ENCODE measurements around the gene HSPA9. TPM values are rescaled to one million over a fixed set of nuclear protein-coding genes. Genes with fewer than 3 reads are reported as not detected.

HSPA9 gene
- total and polyA plus RNA-seq, 2 of the 13 experiments (the other 11 are each of a cell fraction or from before 2014, with no cell fraction given), result 165 to 478 TPM

DNA sequence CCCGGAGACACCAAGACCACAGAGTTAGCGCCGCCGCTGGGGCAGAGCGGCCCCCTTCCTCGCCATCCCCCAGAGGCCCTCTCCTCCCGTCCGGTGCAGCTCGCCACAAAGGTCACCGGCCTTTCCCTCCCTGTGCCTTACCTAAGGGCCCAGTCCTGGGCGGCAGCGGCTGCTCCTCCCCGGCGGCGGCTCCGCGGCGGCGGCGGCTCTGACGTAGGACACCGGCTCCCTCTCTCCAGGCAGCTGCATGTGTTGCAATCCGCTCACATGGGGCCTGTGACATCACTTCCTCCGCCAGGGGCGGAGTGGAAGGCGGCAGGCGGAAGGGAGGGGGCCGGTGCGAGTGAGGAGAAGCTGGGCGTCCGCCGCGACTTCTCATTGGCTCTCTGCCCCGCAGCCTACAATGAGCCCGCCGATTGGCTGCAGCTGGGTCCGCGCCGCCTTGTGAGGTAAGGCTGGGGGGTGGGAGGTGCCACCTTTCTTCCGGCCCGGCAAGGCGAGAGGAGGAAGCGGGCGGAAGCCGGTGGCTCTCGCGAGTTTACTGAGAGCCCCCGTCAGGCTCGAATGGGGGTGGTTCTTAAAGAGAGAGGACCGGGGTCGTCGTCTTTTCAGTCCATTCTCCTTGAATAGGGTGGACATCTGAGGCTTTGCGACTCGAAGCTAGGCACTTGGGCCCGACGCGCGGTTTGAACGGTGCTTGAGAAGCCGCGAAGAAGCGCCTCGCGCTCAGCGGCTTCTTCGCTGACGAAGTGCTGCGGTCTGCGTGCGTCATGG, 32.1 kb downstream of the HSPA9 start, which contains the start of gene ETF1 (continued):
- TF ChIP-seq, protein P1, sequence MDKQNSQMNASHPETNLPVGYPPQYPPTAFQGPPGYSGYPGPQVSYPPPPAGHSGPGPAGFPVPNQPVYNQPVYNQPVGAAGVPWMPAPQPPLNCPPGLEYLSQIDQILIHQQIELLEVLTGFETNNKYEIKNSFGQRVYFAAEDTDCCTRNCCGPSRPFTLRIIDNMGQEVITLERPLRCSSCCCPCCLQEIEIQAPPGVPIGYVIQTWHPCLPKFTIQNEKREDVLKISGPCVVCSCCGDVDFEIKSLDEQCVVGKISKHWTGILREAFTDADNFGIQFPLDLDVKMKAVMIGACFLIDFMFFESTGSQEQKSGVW (CRISPR knock-in tag; IDR thresholded peaks at IDR 0.05; ENCODE audit: borderline replicate concordance), result no peak
- no peak for TF ChIP-seq ZKSCAN1 (IDR thresholded peaks at IDR 0.05; ENCODE audit: low read length)
- TF ChIP-seq, protein P2, sequence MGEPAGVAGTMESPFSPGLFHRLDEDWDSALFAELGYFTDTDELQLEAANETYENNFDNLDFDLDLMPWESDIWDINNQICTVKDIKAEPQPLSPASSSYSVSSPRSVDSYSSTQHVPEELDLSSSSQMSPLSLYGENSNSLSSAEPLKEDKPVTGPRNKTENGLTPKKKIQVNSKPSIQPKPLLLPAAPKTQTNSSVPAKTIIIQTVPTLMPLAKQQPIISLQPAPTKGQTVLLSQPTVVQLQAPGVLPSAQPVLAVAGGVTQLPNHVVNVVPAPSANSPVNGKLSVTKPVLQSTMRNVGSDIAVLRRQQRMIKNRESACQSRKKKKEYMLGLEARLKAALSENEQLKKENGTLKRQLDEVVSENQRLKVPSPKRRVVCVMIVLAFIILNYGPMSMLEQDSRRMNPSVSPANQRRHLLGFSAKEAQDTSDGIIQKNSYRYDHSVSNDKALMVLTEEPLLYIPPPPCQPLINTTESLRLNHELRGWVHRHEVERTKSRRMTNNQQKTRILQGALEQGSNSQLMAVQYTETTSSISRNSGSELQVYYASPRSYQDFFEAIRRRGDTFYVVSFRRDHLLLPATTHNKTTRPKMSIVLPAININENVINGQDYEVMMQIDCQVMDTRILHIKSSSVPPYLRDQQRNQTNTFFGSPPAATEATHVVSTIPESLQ (CRISPR knock-in tag; conservative IDR thresholded peaks at IDR 0.05), result no peak
- TF ChIP-seq PCBP2 (optimal IDR thresholded peaks at IDR 0.05; ENCODE audit: low read depth, low read length, poor library complexity, severe bottlenecking), result no peak
- 0 out of 2 replicates have a peak, but pooled peaks have one; percentile 56 for TF ChIP-seq ZNF746 (CRISPR knock-in tag; IDR thresholded peaks at IDR 0.05)
- TF ChIP-seq, protein P3, sequence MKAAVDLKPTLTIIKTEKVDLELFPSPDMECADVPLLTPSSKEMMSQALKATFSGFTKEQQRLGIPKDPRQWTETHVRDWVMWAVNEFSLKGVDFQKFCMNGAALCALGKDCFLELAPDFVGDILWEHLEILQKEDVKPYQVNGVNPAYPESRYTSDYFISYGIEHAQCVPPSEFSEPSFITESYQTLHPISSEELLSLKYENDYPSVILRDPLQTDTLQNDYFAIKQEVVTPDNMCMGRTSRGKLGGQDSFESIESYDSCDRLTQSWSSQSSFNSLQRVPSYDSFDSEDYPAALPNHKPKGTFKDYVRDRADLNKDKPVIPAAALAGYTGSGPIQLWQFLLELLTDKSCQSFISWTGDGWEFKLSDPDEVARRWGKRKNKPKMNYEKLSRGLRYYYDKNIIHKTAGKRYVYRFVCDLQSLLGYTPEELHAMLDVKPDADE (CRISPR knock-in tag; IDR thresholded peaks at IDR 0.05), result no peak
- TF ChIP-seq SMYD3 (CRISPR knock-in tag; IDR thresholded peaks at IDR 0.05), result 0 out of 2 replicates have a peak, but pooled peaks have one; percentile 59
- peak; percentile 39; the same call in 1 of the 2 replicates for TF ChIP-seq ZNF768 (CRISPR knock-in tag; IDR thresholded peaks at IDR 0.05)
- peak; percentile 78 for TF ChIP-seq RBM39 (IDR thresholded peaks at IDR 0.05; ENCODE audit: low read depth, low read length, poor library complexity, severe bottlenecking)
- TF ChIP-seq ZNF816 (CRISPR knock-in tag; IDR thresholded peaks at IDR 0.05; ENCODE audit: borderline replicate concordance), result peak; percentile 66; the same call in 1 of the 2 replicates
- TF ChIP-seq HDAC2 (CRISPR knock-in tag; IDR thresholded peaks at IDR 0.05), result no peak; the same call in none of the 2 replicates
- TF ChIP-seq, protein P4, sequence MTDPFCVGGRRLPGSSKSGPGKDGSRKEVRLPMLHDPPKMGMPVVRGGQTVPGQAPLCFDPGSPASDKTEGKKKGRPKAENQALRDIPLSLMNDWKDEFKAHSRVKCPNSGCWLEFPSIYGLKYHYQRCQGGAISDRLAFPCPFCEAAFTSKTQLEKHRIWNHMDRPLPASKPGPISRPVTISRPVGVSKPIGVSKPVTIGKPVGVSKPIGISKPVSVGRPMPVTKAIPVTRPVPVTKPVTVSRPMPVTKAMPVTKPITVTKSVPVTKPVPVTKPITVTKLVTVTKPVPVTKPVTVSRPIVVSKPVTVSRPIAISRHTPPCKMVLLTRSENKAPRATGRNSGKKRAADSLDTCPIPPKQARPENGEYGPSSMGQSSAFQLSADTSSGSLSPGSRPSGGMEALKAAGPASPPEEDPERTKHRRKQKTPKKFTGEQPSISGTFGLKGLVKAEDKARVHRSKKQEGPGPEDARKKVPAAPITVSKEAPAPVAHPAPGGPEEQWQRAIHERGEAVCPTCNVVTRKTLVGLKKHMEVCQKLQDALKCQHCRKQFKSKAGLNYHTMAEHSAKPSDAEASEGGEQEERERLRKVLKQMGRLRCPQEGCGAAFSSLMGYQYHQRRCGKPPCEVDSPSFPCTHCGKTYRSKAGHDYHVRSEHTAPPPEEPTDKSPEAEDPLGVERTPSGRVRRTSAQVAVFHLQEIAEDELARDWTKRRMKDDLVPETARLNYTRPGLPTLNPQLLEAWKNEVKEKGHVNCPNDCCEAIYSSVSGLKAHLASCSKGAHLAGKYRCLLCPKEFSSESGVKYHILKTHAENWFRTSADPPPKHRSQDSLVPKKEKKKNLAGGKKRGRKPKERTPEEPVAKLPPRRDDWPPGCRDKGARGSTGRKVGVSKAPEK (CRISPR knock-in tag; IDR thresholded peaks at IDR 0.05; ENCODE audit: borderline replicate concordance), result no peak
- peak; percentile 65 for TF ChIP-seq ZNF331 (CRISPR knock-in tag; IDR thresholded peaks at IDR 0.05)
- TF ChIP-seq ZNF34 (CRISPR knock-in tag; IDR thresholded peaks at IDR 0.05; ENCODE audit: borderline replicate concordance), result peak; percentile 61; the same call in 1 of the 2 replicates
- TF ChIP-seq, protein P5, sequence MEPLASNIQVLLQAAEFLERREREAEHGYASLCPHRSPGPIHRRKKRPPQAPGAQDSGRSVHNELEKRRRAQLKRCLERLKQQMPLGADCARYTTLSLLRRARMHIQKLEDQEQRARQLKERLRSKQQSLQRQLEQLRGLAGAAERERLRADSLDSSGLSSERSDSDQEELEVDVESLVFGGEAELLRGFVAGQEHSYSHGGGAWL (CRISPR knock-in tag; IDR thresholded peaks at IDR 0.05), result 0 out of 2 replicates have a peak, but pooled peaks have one; percentile 40
- no peak; the same call in 1 of the 2 replicates for TF ChIP-seq SAFB2 (CRISPR knock-in tag; IDR thresholded peaks at IDR 0.05; ENCODE audit: borderline replicate concordance, low read depth)
- TF ChIP-seq CHD2 (IDR thresholded peaks at IDR 0.05; ENCODE audit: low read depth, low read length), result peak; percentile 97
- 0 out of 2 replicates have a peak, but pooled peaks have one; percentile 24 for TF ChIP-seq GTF2F1 (IDR thresholded peaks at IDR 0.05; ENCODE audit: low read length)
- TF ChIP-seq ZNF780A (CRISPR knock-in tag; IDR thresholded peaks at IDR 0.05), result no peak
- no peak; the same call in 1 of the 2 replicates for TF ChIP-seq ZNF274 (CRISPR knock-in tag; IDR thresholded peaks at IDR 0.05)
- TF ChIP-seq HMG20A (CRISPR knock-in tag; IDR thresholded peaks at IDR 0.05; ENCODE audit: borderline replicate concordance), result no peak
- TF ChIP-seq KAT8 (CRISPR knock-in tag; IDR thresholded peaks at IDR 0.05), result peak; percentile 95
